GM20000 (cell line): Measurements from ENCODE around the gene CNTN4.

ENCODE experiments used
- DNase-seq: peaks from one replicate; pipeline ENCODE4 v3.0.0; 2012; ENCODE audit warnings: low spot score
- CTCF ChIP-seq: IDR thresholded peaks from 2 replicates; pipeline ENCODE4 v1.5.1; 2012; ENCODE audit warnings: mild to moderate bottlenecking, control low read depth; ENCODE audit errors: extremely low read depth, missing control alignments

CNTN4 gene

GRCh38 chr3:3085782-3086181 lies 987.1 kb downstream of the CNTN4 start:
- no peak for DNase-seq
- TF ChIP-seq CTCF: no peak

GRCh38 chr3:3086239-3086638 lies 987.6 kb downstream of the CNTN4 start:
- no peak for DNase-seq
- no peak for TF ChIP-seq CTCF

GRCh38 chr3:3087279-3087678 lies 988.6 kb downstream of the CNTN4 start:
- TF ChIP-seq CTCF: no peak
- no peak for DNase-seq

- no peak for DNase-seq
- no peak for TF ChIP-seq CTCF
Observed at GRCh38 chr3:3087716-3088465, 989.2 kb downstream of the CNTN4 start.

- DNase-seq: peak; percentile 34
Observed at GRCh38 chr3:3089017-3089416, 990.4 kb downstream of the CNTN4 start.

GRCh38 chr3:3097958-3098357 lies 999.3 kb downstream of the CNTN4 start:
- TF ChIP-seq CTCF: no peak
- DNase-seq: no peak

More at GRCh38 chr3:3089017-3089416, 990.4 kb downstream of the CNTN4 start:
- no peak for TF ChIP-seq CTCF

GRCh38 chr3:3101660-3102458 lies 1003.2 kb downstream of the CNTN4 start:
- no peak for TF ChIP-seq CTCF

More at GRCh38 chr3:3101660-3102458, 1003.2 kb downstream of the CNTN4 start:
- DNase-seq: no peak
